Umbilical cord (tissue), 2 donors: ENCODE data around the gene TMEM255B. TPM values are rescaled to one million over a fixed set of nuclear protein-coding genes. Genes with fewer than 3 reads are reported as not detected.
A peak's percentile ranks its signal among the peaks of the same experiment; 100 is the strongest.
"Not testable (repeated sequence)": the region's sequence is repeated elsewhere in the genome, so short reads cannot be mapped to it uniquely, and the experiment has no call there.

Experiments used
- DNase-seq: peaks from one replicate; pipeline ENCODE4 v3.0.0-alpha.2; 2015; ENCODE audit warnings: low spot score
- total RNA-seq: library from RNA; depleted of rRNA; stranded (reverse); fragments of >200 nt; gene quantifications from one replicate; pipeline ENCODE4 v1.2.3, GENCODE V29; 2014; ENCODE audit warnings: low replicate concordance; ENCODE audit not compliant: insufficient read depth

Gene TMEM255B
- total RNA-seq, 1 donor from 2014 or later: 0.24 TPM

- no peak for DNase-seq
These were observed 10.7 kb upstream of the TMEM255B start for GRCh38 chr13:113748101-113748861.

- no peak for DNase-seq
These were observed 10.1 kb upstream of the TMEM255B start for GRCh38 chr13:113748862-113749451.

- DNase-seq: no peak
These were observed 9.5 kb upstream of the TMEM255B start for GRCh38 chr13:113749507-113749906.

- DNase-seq: no peak
These were observed 9.1 kb upstream of the TMEM255B start for GRCh38 chr13:113749967-113750366.

DNA sequence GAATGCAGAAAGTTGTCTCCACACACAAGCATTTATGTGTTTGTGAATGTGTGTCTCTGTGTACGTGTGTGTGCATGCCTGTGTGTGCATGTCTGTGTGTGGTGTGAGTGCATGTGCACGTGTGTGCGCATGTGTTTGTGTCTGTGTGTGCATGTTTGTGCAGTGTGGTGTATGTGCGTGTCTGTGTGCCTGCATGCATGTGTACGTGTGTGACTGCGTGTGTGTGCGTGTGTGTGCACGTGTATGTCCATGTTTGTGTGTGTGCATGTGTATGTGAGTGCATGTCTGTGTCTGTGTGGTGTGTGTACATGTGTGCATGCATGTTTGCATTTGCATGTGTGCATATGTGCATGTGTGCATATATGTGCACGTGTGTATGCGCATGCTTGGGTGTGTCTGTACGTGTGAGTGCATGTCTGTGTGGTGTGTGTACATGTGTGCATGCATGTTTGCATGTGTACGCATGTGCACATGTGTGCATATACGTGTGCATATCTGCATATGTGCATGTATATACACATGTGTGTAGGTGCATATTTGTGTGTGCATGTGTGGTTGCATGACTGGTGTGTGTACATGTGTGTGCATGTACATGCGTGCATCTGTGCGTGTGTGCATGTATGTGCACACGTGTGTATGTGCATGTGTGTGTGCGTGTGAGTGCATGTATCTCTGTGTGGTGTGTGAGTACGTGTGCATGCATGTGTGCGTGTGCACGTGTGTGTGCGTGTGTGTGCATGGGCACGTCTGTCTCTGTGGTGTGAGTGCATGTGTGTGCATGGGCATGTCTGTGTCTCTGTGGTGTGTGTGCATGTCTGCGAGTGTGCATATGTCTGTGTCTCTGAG, 8.2 kb upstream of the TMEM255B start:
- no peak for DNase-seq

DNA sequence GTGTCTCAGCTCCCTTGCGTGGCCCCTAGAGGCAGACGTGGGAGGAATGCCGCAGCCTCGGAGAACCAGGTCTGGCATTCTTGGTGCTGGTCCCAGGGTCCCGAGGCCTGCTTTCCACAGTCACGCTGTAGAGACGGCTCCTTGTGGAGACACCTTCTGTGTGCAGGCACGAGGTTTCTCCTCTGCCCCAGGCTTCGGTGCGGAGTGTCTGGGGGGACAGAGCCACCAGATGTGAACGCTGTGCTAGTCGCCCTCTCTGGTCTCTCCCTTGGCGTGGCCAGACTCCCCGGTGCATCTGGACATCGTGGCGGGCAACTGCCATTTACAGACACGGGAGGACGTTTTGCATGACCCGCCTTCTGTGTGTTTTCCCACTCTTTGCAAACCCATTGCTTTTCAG, 7.5 kb upstream of the TMEM255B start:
- no peak for DNase-seq

DNA sequence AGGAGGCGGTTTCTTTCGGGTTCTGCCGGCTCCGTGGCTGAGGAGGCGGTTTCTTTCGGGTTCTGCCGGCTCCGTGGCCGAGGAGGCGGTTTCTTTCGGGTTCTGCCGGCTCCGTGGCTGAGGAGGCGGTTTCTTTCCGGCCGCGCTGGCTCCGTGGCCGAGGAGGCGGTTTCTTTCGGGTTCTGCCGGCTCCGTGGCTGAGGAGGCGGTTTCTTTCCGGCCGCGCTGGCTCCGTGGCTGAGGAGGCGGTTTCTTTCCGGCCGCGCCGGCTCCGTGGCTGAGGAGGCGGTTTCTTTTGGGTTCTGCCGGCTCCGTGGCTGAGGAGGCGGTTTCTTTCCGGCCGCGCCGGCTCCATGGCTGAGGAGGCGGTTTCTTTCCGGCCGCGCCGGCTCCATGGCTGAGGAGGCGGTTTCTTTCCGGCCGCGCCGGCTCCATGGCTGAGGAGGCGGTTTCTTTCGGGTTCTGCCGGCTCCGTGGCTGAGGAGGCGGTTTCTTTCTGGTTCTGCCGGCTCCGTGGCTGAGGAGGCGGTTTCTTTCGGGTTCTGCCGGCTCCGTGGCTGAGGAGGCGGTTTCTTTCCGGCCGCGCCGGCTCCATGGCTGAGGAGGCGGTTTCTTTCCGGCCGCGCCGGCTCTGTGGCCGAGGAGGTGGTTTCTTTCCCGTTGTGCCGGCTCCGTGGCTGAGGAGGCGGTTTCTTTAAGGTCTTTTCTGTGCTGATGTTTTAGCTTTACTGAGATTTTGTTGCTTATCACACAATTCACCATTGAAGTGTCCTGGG, 6.6 kb upstream of the TMEM255B start:
- DNase-seq: not testable (repeated sequence)

DNA sequence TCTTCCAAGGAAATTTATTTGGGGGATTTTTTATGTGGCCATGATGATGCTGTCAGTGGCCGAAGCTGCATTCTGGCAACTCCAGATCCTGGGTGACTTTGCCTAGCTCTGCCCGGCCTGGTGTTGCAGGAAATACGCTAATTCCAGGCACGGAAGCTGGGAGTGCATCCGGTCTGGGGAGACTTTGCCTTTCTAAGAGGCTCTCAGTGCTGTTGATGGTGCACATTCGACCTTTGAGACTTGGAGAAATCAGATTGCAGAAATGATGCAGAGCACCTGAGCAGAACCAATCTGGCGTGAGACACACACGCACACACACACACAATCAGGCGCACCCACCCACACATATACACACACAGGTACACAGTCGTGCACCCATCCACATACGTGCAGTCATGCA, 5.9 kb upstream of the TMEM255B start:
- DNase-seq: no peak

DNA sequence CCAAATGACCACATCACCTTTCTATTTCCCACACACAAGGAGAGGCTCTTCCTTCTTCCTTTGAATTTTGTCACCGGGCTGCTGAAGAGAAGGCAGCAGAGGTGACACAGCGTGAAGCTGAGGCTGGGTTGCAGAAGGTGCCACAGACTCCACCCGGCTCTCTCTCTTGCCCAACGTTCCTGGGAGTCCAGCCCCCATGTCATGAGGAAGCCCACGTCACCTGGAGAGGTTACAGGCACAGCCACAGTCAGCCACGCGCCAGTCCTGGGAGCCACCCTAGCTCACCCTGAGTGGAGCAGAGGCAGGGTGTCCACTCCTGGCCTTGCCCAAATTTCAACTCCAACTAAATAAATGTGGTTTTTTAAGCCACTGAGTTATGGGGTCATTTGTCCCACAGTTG, 4.8 kb upstream of the TMEM255B start:
- DNase-seq: no peak

DNA sequence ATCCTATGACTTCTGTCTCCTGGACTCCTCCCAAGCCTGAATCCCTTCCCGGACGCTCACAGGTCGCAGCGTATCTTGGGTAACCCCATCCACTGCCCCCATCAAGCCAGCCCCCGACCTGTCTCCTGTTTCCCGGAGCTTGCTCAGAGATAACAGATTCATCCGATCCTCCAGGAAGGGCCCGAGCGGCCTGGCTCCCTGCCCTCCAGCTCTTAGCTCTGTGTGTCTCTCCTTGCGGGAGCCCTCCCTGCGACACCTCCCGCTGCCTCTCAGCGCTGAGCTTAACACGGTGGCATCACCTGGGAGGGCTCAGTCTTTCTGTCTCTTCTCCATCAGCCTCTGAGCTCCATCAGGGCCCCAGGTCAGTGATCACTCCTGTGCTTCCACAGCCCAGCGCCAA, 4.3 kb upstream of the TMEM255B start:
- DNase-seq: no peak

DNA sequence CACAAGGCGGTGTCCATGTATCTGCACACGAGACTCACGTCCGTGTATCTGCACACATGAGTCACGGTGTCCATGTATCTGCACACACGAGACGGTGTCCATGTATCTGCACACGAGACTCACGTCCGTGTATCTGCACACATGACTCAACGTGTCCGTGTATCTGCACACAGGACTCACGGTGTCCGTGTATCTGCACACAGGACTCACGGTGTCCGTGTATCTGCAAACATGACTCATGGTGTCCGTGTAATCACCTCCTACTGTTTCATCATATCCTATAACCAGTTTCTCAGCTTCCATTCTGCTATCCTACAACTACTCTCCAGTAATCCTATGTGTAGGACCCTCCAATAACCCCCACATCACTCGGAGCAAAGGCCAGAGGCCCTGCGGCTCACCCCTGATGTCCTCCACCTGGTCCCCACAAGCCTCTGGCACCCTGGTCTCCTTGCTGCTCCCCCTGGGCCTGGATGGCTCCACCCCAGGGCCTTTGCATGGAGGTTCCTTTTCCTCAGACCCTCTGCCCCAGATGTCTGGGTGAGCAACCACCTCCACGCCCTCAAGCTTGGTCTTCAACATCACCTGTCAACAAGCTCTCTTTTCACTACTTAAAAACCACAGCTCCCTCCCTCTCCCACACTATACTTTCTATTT, 2.5 kb upstream of the TMEM255B start:
- no peak for DNase-seq

DNA sequence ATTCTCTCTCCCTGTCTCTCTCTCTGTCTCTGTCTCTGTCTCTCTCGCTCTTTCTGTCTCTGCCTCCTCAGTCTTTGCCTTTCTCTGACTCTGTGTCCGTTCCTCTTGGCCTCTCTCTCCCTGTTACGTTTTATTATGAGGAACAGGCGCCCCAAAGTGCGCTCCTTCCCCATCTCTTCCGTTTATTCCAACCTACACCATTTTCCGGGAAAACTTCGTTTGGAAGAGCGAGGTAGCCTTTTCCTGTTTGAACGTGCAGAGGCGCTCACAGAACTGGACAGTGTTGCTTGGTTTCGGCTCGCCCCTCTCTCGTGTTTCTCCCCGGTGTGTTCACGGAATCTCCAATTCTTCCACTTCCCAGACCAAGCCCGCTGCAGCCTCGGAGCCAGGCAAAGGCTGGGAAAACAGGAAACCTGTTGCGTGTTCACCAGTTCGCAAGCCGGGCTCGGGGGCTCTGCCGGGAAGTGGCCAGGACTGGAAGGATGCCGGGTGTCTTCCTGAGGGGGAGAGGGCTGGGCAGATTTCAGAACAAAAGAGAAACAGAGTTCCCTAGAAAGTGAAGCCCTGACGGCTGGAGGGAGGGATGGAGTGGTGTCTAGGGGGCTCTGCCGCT, 605 bp downstream of the TMEM255B start:
- peak; percentile 49 for DNase-seq

GRCh38 chr13:113761136-113761535, 2.1 kb downstream of the TMEM255B start:
- DNase-seq: no peak

- no peak for DNase-seq
These were observed 3.0 kb downstream of the TMEM255B start for GRCh38 chr13:113762075-113762474.

GRCh38 chr13:113762538-113762937, 3.5 kb downstream of the TMEM255B start:
- no peak for DNase-seq

GRCh38 chr13:113763254-113763653, 4.2 kb downstream of the TMEM255B start:
- DNase-seq: no peak

- DNase-seq: no peak
These were observed 5.2 kb downstream of the TMEM255B start for GRCh38 chr13:113763961-113764792.

- DNase-seq: no peak
These were observed 6.0 kb downstream of the TMEM255B start for GRCh38 chr13:113764793-113765563.

DNA sequence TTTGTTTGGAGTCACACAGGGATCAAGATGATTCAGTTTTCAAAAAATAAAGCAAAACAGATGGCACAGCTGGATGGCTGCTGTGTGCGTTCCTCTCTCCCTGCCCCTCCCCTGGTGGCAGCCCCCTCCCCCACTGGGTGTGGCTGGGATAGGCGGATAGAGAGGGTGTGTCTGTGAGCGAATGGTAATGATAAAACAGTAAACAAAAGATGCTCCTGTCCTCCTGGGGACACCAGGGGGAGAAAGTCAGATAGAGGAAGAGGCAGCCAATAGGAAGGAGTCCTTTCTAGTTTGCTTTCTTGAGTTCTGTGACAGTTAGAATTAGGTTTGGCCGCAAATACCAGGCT, 6.5 kb downstream of the TMEM255B start:
- peak; percentile 19 for DNase-seq
